Natural killer cell (primary cell): ENCODE results near the gene RSPH1. TPM values are rescaled to one million over a fixed set of nuclear protein-coding genes. Genes with fewer than 3 reads are reported as not detected.
A peak's percentile ranks its signal among the peaks of the same experiment; 100 is the strongest.

Experiments used
- ATAC-seq, 3 donors: fragments of 150-1000 bp in 2 of 3; fragments of 200-7000 bp in 1 of 3; cut with Tn5 transposase; 1 replicate in 1 of 3; 2 replicates in 2 of 3; pipeline ENCODE4 v1.10.0; 2021; ENCODE audit warnings: mild to moderate bottlenecking in 2 of 3, moderate library complexity in 2 of 3
- DNase-seq, 2 donors: peaks; one replicate each; pipeline versions ENCODE4 v3.0.0 to v3.0.0-alpha.2; 2013 to 2021; ENCODE audit warnings: mixed read lengths in 1 of 2
- H3K27ac ChIP-seq: one replicate; pipeline ENCODE4 v1.5.1; 2013; ENCODE audit warnings: mild to moderate bottlenecking, low read length
- H3K27me3 ChIP-seq: one replicate; pipeline ENCODE4 v1.6.1; 2013; ENCODE audit warnings: low read length; ENCODE audit not compliant: control insufficient read depth, insufficient read depth
- H3K36me3 ChIP-seq: one replicate; pipeline ENCODE4 v1.6.1; 2013; ENCODE audit warnings: low read length; ENCODE audit not compliant: control insufficient read depth, insufficient read depth
- H3K4me1 ChIP-seq: one replicate; pipeline ENCODE4 v1.6.1; 2013; ENCODE audit warnings: low read length; ENCODE audit not compliant: control insufficient read depth, insufficient read depth
- H3K4me3 ChIP-seq: one replicate; pipeline ENCODE4 v1.5.1; 2013; ENCODE audit warnings: low read length
- H3K9me3 ChIP-seq: one replicate; pipeline ENCODE4 v1.6.1; 2013; ENCODE audit warnings: low read length; ENCODE audit not compliant: control insufficient read depth, insufficient read depth
- H3K27ac Mint-ChIP-seq, 2 donors: one replicate each; pipeline ENCODE4 v1.8.0; 2022; ENCODE audit warnings: mild to moderate bottlenecking in 2 of 2, mixed read lengths in 2 of 2, moderate library complexity in 1 of 2
- H3K27me3 Mint-ChIP-seq, 2 donors: one replicate each; pipeline ENCODE4 v1.8.0; 2022; ENCODE audit warnings: low read depth in 2 of 2, mixed read lengths in 2 of 2
- H3K36me3 Mint-ChIP-seq: one replicate; pipeline ENCODE4 v1.8.0; 2022; ENCODE audit warnings: mixed read lengths
- H3K4me1 Mint-ChIP-seq, 2 donors: one replicate each; pipeline ENCODE4 v1.8.0; 2022; ENCODE audit warnings: mixed read lengths in 2 of 2
- H3K4me3 Mint-ChIP-seq: one replicate; pipeline ENCODE4 v1.8.0; 2022; ENCODE audit warnings: mild to moderate bottlenecking, moderate library complexity, mixed read lengths
- H3K9me3 Mint-ChIP-seq, 2 donors: one replicate each; pipeline ENCODE4 v1.8.0; 2022; ENCODE audit warnings: mixed read lengths in 2 of 2
- CTCF ChIP-seq: fragments of 200-600 bp; IDR thresholded peaks from one replicate; pipeline ENCODE4 v1.8.0; 2022; ENCODE audit warnings: antibody characterized with exemption
- WGBS: methylation state at CpG from one replicate; pipeline ENCODE4 v1.1.7; 2013; ENCODE audit warnings: missing lambda C conversion rate; ENCODE audit not compliant: insufficient coverage; 5-methylcytosine and 5-hydroxymethylcytosine counted together
- intact Hi-C: fragments of 100-400 bp; cut with micrococcal nuclease; formaldehyde crosslinking; loops from one replicate; pipeline ENCODE4 v1.14.2; 2022
- total RNA-seq, 4 donors: library from RNA; stranded (reverse); fragments of 120-200 nt in 1 of 4; gene quantifications; one replicate each; pipeline versions ENCODE4 v1.2.3 to v1.2.4, GENCODE V29; 2013 to 2022

RSPH1 gene
- total RNA-seq, 3 donors from 2014 or later (not counting 1 experiment from before 2014, with no cell fraction given), result 0.16 TPM; not detected in 2

GRCh38 chr21:42475526-42476387, 20.3 kb downstream of the RSPH1 start:
- DNase-seq (no peak), ATAC-seq (no peak)
- WGBS, result 90% methylated on average over 18 of the region's 18 CpGs
- no peak overlapping the region for H3K27ac Mint-ChIP-seq
- no peak overlapping the region for H3K27ac ChIP-seq
- H3K4me1 Mint-ChIP-seq, result no peaks in the 10 kb centered on the region
- H3K27me3 Mint-ChIP-seq, result peaks cover 7 to 15% of the 10 kb centered on the region in 2 donors
- TF ChIP-seq CTCF, result no peak
- H3K36me3 Mint-ChIP-seq, result no peaks in the 10 kb centered on the region
- H3K4me1 ChIP-seq, result no peaks in the 10 kb centered on the region
- H3K27me3 ChIP-seq, result no peaks in the 10 kb centered on the region
- no peaks in the 10 kb centered on the region for H3K36me3 ChIP-seq
- intact Hi-C loops, result no loop called here
- H3K4me3 Mint-ChIP-seq, result no peak overlapping the region
- no peak overlapping the region for H3K4me3 ChIP-seq
- H3K9me3 ChIP-seq, result no peaks in the 10 kb centered on the region
- H3K9me3 Mint-ChIP-seq, result no peaks in the 10 kb centered on the region

GRCh38 chr21:42475036-42475435, 21.0 kb downstream of the RSPH1 start:
- H3K4me3 Mint-ChIP-seq, result no peak overlapping the region
- H3K27me3 Mint-ChIP-seq, result peaks cover 7 to 15% of the 10 kb centered on the region in 2 donors
- Histone ChIP-seq H3K4me1 (no peaks in the 10 kb centered on the region), H3K9me3 (no peaks in the 10 kb centered on the region), H3K36me3 (no peaks in the 10 kb centered on the region), H3K4me3 (no peak overlapping the region), H3K27me3 (no peaks in the 10 kb centered on the region), H3K27ac (no peak overlapping the region)
- WGBS, result 87% methylated on average over 6 of the region's 7 CpGs
- H3K9me3 Mint-ChIP-seq, result no peaks in the 10 kb centered on the region
- H3K4me1 Mint-ChIP-seq, result no peaks in the 10 kb centered on the region
- H3K36me3 Mint-ChIP-seq, result no peaks in the 10 kb centered on the region
- no peak for DNase-seq
- H3K27ac Mint-ChIP-seq, result no peak overlapping the region
- no peak for TF ChIP-seq CTCF
- ATAC-seq, result no peak
- intact Hi-C loops, result no loop called here

DNA sequence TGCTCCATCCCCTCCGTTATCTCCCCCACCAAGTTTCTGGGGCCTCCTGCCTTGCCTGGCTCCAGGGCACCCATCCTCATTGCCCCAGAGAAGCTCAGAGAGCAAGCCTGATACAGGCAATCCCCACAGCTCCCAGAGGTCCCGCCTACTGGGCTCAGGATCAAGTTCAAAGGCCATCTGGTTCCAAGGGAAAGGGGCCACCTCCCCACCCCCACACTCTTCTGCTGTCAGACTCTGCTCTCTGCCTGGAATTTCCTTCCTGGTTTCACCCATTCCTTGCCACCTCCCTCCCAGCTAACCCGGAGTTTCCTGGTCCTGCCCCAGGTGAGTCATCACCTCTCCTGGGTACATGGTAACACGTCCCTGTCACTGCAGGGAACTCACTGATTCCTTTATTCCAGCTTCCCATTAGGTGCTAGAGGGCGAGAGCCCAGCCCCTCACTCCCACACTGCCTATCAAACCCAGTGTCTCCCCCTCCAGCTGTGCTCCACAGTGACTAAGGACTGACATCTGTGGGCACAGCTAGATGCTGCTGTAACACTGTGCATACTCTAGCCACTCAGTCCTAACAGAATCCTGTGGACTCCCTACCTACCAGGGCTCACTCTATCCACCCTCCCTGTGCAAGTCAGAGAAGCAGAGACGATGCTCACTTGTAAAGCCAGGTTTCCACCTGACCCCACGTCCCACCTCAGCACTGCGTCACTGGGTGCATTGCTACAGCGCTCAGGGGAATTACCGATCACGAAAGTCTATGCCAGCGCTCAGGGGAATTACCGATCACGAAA, 21.8 kb downstream of the RSPH1 start:
- Histone ChIP-seq H3K4me1 (no peaks in the 10 kb centered on the region), H3K36me3 (no peaks in the 10 kb centered on the region), H3K4me3 (no peak overlapping the region), H3K27me3 (no peaks in the 10 kb centered on the region), H3K27ac (no peak overlapping the region), H3K9me3 (no peaks in the 10 kb centered on the region)
- H3K4me3 Mint-ChIP-seq, result no peak overlapping the region
- intact Hi-C loops, result no loop called here
- no peaks in the 10 kb centered on the region for H3K4me1 Mint-ChIP-seq
- 83% methylated on average over 14 of the region's 14 CpGs for WGBS
- TF ChIP-seq CTCF, result no peak
- DNase-seq, result peak in 1 of 2 donors; percentile 52
- peaks cover 9 to 12% of the 10 kb centered on the region in 2 donors for H3K27me3 Mint-ChIP-seq
- no peaks in the 10 kb centered on the region for H3K9me3 Mint-ChIP-seq
- no peaks in the 10 kb centered on the region for H3K36me3 Mint-ChIP-seq
- H3K27ac Mint-ChIP-seq, result peak overlapping the region in 1 of 2 donors; percentile 13
- peak in 1 of 3 donors; percentile 58 for ATAC-seq
